ENCODE measurements around the gene DSP.

DSP gene

DNA sequence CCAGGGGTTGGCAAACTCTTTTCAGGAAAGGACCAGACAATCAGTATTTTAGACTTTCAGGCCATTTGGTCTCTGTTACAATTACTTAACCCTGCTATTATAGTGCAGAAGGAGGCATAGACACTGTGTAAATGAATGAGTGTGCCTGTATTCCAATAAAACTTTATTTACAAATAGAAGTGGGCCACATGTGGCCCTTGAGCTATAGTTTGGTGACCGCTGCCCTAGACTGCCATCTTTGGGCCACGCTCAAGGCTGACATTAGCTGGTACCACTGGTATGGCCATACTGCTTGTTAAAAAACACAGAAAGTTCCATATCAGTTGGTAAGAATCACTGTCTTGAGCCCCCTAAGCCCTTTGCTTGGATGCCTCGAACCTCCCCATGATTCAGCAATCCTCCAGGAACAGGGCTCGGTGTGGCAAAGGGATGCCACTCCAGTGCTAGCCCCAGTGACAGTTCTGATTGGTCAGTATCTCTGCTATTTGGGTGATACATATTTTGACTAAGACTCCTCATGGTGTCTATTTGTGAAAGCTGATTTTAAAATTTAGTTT, 25.2 kb downstream of the DSP start:
- DNase-seq: no peak

GRCh38 chr6:7568021-7568420, 26.6 kb downstream of the DSP start:
- no peak for DNase-seq

- no peak for DNase-seq
Observed at GRCh38 chr6:7569082-7569481, 27.6 kb downstream of the DSP start.

GRCh38 chr6:7572213-7572943, 30.9 kb downstream of the DSP start:
- no peak for DNase-seq

- DNase-seq: no peak
Observed at GRCh38 chr6:7574500-7574899, 33.0 kb downstream of the DSP start.

GRCh38 chr6:7578516-7578915, 37.0 kb downstream of the DSP start:
- DNase-seq: no peak

GRCh38 chr6:7578931-7579330, 37.5 kb downstream of the DSP start:
- DNase-seq: no peak

DNA sequence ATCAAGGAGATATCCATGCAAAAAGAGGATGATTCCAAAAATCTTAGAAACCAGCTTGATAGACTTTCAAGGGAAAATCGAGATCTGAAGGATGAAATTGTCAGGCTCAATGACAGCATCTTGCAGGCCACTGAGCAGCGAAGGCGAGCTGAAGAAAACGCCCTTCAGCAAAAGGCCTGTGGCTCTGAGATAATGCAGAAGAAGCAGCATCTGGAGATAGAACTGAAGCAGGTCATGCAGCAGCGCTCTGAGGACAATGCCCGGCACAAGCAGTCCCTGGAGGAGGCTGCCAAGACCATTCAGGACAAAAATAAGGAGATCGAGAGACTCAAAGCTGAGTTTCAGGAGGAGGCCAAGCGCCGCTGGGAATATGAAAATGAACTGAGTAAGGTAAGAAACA, 38.4 kb downstream of the DSP start:
- no peak for DNase-seq

DNA sequence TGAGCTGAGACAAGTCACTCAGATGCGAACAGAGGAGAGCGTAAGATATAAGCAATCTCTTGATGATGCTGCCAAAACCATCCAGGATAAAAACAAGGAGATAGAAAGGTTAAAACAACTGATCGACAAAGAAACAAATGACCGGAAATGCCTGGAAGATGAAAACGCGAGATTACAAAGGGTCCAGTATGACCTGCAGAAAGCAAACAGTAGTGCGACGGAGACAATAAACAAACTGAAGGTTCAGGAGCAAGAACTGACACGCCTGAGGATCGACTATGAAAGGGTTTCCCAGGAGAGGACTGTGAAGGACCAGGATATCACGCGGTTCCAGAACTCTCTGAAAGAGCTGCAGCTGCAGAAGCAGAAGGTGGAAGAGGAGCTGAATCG, 39.1 kb downstream of the DSP start:
- DNase-seq: no peak

GRCh38 chr6:7580927-7581618, 39.6 kb downstream of the DSP start:
- no peak for DNase-seq

GRCh38 chr6:7585287-7585930, 43.9 kb downstream of the DSP start:
- DNase-seq: no peak

DNA sequence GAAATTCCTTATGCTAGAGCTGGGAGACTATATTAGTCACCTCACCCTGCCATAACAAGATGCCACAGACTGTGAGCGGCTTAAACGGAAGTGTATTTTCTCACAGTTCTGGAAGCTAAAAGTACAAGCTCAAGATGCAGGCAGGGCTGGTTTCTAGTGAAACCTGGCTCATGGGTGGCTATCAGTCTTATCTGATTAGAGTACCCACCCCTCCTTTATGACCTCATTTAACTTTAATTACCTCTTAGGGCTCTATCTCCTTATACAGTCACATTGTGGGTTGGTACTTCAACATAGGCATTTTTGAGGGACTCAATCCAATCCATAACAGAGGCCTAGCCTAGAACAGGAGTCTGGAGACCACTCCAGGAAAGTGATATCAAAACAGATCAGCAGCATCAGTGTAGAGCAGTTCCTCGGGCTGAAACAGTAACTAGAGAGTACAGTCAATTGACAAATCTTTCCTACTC, 46.2 kb downstream of the DSP start:
- no peak for DNase-seq

DNA sequence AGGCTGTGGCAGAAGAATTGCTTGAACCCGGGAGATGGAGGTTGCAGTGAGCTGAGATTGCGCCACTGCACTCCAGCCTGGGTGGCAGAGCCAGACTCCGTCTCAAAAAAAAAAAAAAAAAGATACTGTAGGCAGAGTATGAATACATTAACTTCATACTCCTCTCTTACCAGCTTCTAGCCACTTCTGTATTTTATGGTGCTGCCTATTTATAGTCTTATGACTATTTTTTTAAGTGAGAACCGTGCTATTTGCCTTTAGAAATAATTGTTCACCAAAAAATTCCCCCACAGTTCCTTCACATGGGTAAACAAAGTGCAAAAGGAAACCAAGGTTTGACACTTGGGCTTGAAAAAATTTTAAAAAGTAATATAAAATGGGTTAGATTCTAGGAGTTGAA, 47.0 kb downstream of the DSP start:
- DNase-seq: no peak

- DNase-seq: no peak
Observed at GRCh38 chr6:7589221-7589620, 47.8 kb downstream of the DSP start.

DNA sequence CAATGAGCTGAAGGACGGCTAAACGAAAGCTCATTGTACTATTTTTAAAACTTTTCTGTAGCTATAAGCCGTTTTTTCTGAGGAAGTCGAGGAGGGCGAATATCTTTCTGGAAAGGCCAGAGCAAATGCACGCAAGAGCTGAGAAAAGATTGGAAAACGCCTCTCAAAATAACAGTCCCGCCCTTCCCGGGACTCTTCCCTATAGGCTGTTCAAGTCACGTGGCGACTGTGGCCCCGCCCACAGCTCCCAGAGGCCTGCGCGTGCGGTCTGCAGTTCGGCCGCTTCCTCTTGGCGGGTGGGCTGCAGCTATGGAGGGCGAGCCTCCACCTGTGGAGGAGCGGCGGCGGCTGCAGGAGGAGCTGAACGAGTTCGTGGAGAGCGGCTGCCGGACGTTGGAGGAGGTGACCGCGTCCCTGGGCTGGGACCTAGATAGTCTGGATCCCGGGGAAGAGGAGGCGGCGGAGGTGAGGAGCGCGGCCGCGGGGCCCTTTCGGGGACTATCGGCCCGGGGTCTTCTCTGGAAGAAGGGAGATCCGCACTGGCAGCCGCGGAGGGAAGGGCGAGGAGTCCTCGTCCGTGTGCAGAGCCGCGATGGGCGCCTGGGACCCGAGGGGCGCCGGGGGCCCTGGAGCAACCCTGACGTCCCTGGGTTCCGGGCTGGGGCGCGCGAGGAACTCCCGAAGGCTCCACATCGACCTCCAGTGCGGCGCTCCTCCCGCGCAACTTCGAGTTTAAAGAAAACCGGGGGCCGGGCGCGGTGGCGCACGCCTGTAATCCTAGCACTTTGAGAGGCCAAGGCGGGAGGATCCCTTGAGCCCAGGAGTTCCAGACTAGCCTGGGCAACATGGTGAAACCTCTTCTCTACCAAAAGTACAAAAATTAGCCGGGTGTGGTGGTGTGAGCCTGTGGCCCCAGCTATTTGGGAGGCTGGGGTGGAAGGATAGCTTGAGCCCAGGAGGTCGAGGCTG, 48.8 kb downstream of the DSP start, which contains the start of gene SNRNP48:
Gene SNRNP48 (plus strand): TSS at position 250 of the 969 bp plus-strand sequence. CDS start 60 bp downstream, at position 310.
- peak; percentile 83 for DNase-seq

- no peak for DNase-seq
Observed at GRCh38 chr6:7590918-7591302, 49.4 kb downstream of the DSP start.

DNA sequence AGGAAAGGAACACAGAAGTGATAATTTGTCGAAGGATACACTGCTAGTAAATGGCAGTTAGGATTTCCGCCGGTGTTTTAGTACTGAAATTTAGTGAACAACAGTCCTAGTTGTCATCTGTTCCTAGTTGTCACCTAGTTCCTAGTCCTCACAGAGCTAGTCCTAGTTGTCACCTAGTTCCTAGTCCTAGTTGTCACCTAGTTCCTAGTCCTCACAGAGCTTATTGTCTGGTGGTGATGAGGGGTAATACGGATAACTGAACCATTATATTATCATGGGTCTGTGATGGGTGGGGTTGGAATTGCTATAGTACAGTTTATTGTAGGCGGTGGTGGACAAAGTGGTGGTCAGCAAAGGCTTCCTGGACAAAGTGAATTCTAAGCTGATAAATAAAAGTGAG, 50.3 kb downstream of the DSP start:
- no peak for DNase-seq

GRCh38 chr6:7593229-7593628, 51.8 kb downstream of the DSP start:
- no peak for DNase-seq

GRCh38 chr6:7594579-7595125, 53.2 kb downstream of the DSP start:
- no peak for DNase-seq

GRCh38 chr6:7604003-7604402, 62.5 kb downstream of the DSP start:
- no peak for DNase-seq

DNA sequence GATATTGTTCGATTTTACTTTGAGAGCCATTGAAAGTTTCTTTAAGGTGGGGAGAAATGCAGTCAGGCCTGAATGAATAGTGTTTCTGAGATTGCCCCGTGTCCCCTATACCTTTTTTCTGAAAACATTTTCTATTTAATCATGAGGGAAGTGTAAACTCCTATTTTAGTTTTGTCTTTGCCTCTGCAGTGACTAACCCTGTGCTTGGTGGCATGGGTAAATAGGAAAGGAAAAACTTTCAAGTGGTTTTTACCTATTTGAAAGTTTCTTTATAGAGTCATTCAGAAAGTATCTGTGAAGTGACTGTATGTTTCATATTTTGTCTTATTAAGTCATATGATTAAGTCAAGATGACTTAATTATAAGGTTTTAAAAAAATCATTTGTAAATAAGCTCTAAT, 63.0 kb downstream of the DSP start:
- DNase-seq: no peak

Measured in KG1 (cell line).